ENCODE results near the gene PSAPL1. TPM values are rescaled to one million over a fixed set of nuclear protein-coding genes. Genes with fewer than 3 reads are reported as not detected.

PSAPL1 gene
- total RNA-seq, 4 donors from 2014 or later: not detected

DNA sequence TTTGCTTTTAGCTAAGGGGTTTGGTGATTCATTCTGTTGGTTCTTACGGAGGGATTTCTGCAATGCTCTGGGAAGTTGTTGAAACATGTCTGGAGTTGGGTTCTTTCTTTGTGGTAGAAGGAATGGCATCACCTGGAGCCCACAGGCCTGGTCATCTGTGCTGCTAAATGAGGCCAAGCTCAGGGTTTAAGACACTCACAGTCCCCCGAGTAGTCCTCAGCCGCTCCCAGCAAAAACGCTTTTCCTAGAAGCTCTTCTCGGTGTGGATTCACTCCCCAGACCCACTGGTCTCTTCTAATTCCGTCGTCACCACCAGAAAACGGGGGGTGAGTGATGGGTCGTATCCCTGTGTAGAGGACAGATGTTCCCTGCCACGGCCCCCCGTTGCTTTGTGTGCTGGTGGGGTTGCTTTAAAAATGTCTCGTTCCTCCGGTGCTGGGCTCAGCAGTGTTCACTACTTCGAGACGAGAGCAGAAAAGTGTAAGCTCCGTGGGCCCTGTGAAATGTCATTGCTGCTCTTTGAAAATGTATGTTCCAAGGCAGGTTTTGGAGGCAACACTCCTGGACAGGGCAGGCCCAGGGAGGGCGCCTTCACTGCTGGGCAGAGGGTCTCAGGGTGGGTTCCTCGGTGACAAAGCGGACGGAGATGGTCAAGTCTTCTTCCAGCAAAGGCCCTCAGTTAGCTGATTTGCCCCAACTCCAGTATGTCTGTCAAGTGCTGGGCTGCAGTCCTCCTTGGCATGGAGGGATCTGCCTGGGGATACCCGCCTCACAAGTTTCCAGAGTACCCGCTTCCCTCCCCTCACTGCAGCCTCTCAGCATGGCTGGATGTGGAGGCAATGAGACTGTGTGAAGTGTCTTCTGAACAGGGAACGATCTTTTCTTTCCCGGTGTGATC is 37.3 kb downstream of the PSAPL1 start:
- TF ChIP-seq CTCF (IDR thresholded peaks at IDR 0.05) (no peak), POLR2A (IDR thresholded peaks at IDR 0.05) (no peak)
- no peaks in the 10 kb centered on the region for H3K27me3 ChIP-seq
- peak overlapping the region in 2 of 3 donors; percentile 2 to 34 for H3K27ac ChIP-seq
- WGBS, 2 donors: 71 to 76% methylated on average over 15 to 23 of the region's 24 CpGs
- peaks cover 13 to 16% of the 10 kb centered on the region in 2 donors for H3K4me1 ChIP-seq
- no peaks in the 10 kb centered on the region for H3K36me3 ChIP-seq
- no peak for DNase-seq
- intact Hi-C loops (cut with DNase I): no loop called here
- H3K4me3 ChIP-seq (replicated peaks in 1 of 3): no peak overlapping the region
- H3K9me3 ChIP-seq: no peaks in the 10 kb centered on the region

GRCh38 chr4:7396186-7396910 is 38.4 kb downstream of the PSAPL1 start:
- Histone ChIP-seq H3K27ac (no peak overlapping the region), H3K27me3 (no peaks in the 10 kb centered on the region)
- WGBS, 2 donors: 90 to 92% methylated on average over 14 of the region's 14 CpGs

GRCh38 chr4:7395645-7396044 is 39.1 kb downstream of the PSAPL1 start:
- TF ChIP-seq CTCF (IDR thresholded peaks at IDR 0.05): no peak
- no peak for TF ChIP-seq POLR2A (IDR thresholded peaks at IDR 0.05)
- Histone ChIP-seq H3K27me3 (no peaks in the 10 kb centered on the region), H3K36me3 (no peaks in the 10 kb centered on the region), H3K27ac (no peak overlapping the region), H3K9me3 (no peaks in the 10 kb centered on the region), H3K4me1 (peaks cover 13 to 16% of the 10 kb centered on the region in 2 donors), H3K4me3 (replicated peaks in 1 of 3) (no peak overlapping the region)
- WGBS, 2 donors: 88 to 93% methylated on average over 8 of the region's 8 CpGs
- intact Hi-C loops (cut with DNase I): no loop called here
- no peak for DNase-seq

More at GRCh38 chr4:7396186-7396910, 38.4 kb downstream of the PSAPL1 start:
- DNase-seq: no peak
- H3K4me3 ChIP-seq (replicated peaks in 1 of 3): no peak overlapping the region
- H3K4me1 ChIP-seq: peaks cover 13 to 16% of the 10 kb centered on the region in 2 donors
- no peak for TF ChIP-seq CTCF (IDR thresholded peaks at IDR 0.05)
- TF ChIP-seq POLR2A (IDR thresholded peaks at IDR 0.05): no peak
- no peaks in the 10 kb centered on the region for H3K9me3 ChIP-seq
- intact Hi-C loops (cut with DNase I): no loop called here
- no peaks in the 10 kb centered on the region for H3K36me3 ChIP-seq

GRCh38 chr4:7394681-7395451 is 39.9 kb downstream of the PSAPL1 start:
- H3K9me3 ChIP-seq: no peaks in the 10 kb centered on the region
- 78 to 87% methylated on average over 13 to 21 of the region's 21 CpGs for WGBS, 2 donors
- intact Hi-C loops (cut with DNase I): no loop called here
- H3K27me3 ChIP-seq: no peaks in the 10 kb centered on the region
- no peak for DNase-seq
- H3K4me3 ChIP-seq (replicated peaks in 1 of 3): no peak overlapping the region
- no peaks in the 10 kb centered on the region for H3K36me3 ChIP-seq
- peaks cover 13 to 16% of the 10 kb centered on the region in 2 donors for H3K4me1 ChIP-seq
- H3K27ac ChIP-seq: no peak overlapping the region
- no peak for TF ChIP-seq CTCF (IDR thresholded peaks at IDR 0.05)
- TF ChIP-seq POLR2A (IDR thresholded peaks at IDR 0.05): no peak
